M059J (cell line): ENCODE results near the gene ATRX. TPM values are rescaled to one million over a fixed set of nuclear protein-coding genes. Genes with fewer than 3 reads are reported as not detected.
"Not testable (repeated sequence)": the region's sequence is repeated elsewhere in the genome, so short reads cannot be mapped to it uniquely, and the experiment has no call there.

Source experiments
- DNase-seq: peaks from one replicate; pipeline ENCODE4 v3.0.0-alpha.2; 2012; ENCODE audit warnings: low read depth
- total RNA-seq: library from RNA; depleted of rRNA; stranded (reverse); fragments of >200 nt; shearing (Covaris generic); gene quantifications from 2 replicates; pipeline ENCODE4 v1.2.3, GENCODE V29; 2014

Gene ATRX
- total RNA-seq, 1 experiment from 2014 or later = 46.0 TPM

GRCh38 chrX:77731821-77732419, 54.1 kb downstream of the ATRX start:
- DNase-seq = no peak

GRCh38 chrX:77726095-77726494, 59.9 kb downstream of the ATRX start:
- not testable (repeated sequence) for DNase-seq

- DNase-seq = no peak
These were observed 62.3 kb downstream of the ATRX start for GRCh38 chrX:77723681-77724080.

- no peak for DNase-seq
These were observed 66.6 kb downstream of the ATRX start for GRCh38 chrX:77719388-77719787.

GRCh38 chrX:77704881-77705280, 81.1 kb downstream of the ATRX start:
- no peak for DNase-seq

- DNase-seq = no peak
These were observed 87.8 kb downstream of the ATRX start for GRCh38 chrX:77698242-77698641.

- DNase-seq = no peak
These were observed 91.5 kb downstream of the ATRX start for GRCh38 chrX:77694491-77694890.

GRCh38 chrX:77693594-77693993, 92.4 kb downstream of the ATRX start:
- DNase-seq = no peak

GRCh38 chrX:77691916-77692315, 94.1 kb downstream of the ATRX start:
- no peak for DNase-seq

- no peak for DNase-seq
These were observed 96.6 kb downstream of the ATRX start for GRCh38 chrX:77689376-77689775.

GRCh38 chrX:77685683-77686082, 100.3 kb downstream of the ATRX start:
- DNase-seq = not testable (repeated sequence)

- DNase-seq = no peak
These were observed 106.9 kb downstream of the ATRX start for GRCh38 chrX:77679144-77679543.

GRCh38 chrX:77675986-77676385, 110.0 kb downstream of the ATRX start:
- DNase-seq = no peak

GRCh38 chrX:77668391-77669237, 117.4 kb downstream of the ATRX start:
- peak; percentile 67 for DNase-seq

- no peak for DNase-seq
These were observed 127.1 kb downstream of the ATRX start for GRCh38 chrX:77658886-77659285.

GRCh38 chrX:77652095-77652494, 133.9 kb downstream of the ATRX start:
- no peak for DNase-seq

GRCh38 chrX:77640702-77641101, 145.3 kb downstream of the ATRX start:
- no peak for DNase-seq

- no peak for DNase-seq
These were observed 146.2 kb downstream of the ATRX start for GRCh38 chrX:77639820-77640219.

- no peak for DNase-seq
These were observed 147.6 kb downstream of the ATRX start for GRCh38 chrX:77638397-77638796.

GRCh38 chrX:77635373-77635772, 150.6 kb downstream of the ATRX start:
- DNase-seq = no peak

GRCh38 chrX:77628294-77629025, 157.6 kb downstream of the ATRX start:
- DNase-seq = peak; percentile 3

GRCh38 chrX:77622672-77623071, 163.3 kb downstream of the ATRX start:
- DNase-seq = no peak

- DNase-seq = no peak
These were observed 163.8 kb downstream of the ATRX start for GRCh38 chrX:77622233-77622632.
